Sciatic nerve (tissue), 2 donors: ENCODE results near the gene HCFC2. TPM values are rescaled to one million over a fixed set of nuclear protein-coding genes. Genes with fewer than 3 reads are reported as not detected.

Source experiments
- ATAC-seq: fragments of 200-7000 bp; cut with Tn5 transposase; one replicate; pipeline ENCODE4 v1.9.1; 2020; ENCODE audit warnings: mild to moderate bottlenecking, moderate library complexity
- DNase-seq: peaks from one replicate; pipeline ENCODE4 v3.0.0-alpha.2; 2020; ENCODE audit warnings: low spot score
- intact Hi-C: fragments of 100-400 bp; cut with DNase I; formaldehyde crosslinking; loops from one replicate; pipeline ENCODE4 v1.14.2; 2022
- total RNA-seq: library from RNA; stranded (reverse); fragmentation: NEBNext Ultra II Directional; extraction: Animal tissue kit (Norgen Biotek cat#: 25700); gene quantifications from one replicate; pipeline ENCODE4 v1.2.1, GENCODE V29; 2021
- donor health status: DM: no; HTN: no; CAD: no.
- donor health status: DM: no; HTN: no; CAD: no.

HCFC2 gene
- total RNA-seq, 1 donor from 2014 or later, result 37.2 TPM

GRCh38 chr12:104142543-104142942 lies 78.2 kb downstream of the HCFC2 start:
- intact Hi-C loops, result no loop called here
- no peak for DNase-seq
- no peak for ATAC-seq

- no peak for ATAC-seq
- DNase-seq, result no peak
- intact Hi-C loops, result no loop called here
Measured at GRCh38 chr12:104143002-104143401, 78.7 kb downstream of the HCFC2 start.

GRCh38 chr12:104143918-104144317 lies 79.6 kb downstream of the HCFC2 start:
- ATAC-seq (no peak), DNase-seq (no peak)
- intact Hi-C loops, result no loop called here

GRCh38 chr12:104147346-104147745 lies 83.0 kb downstream of the HCFC2 start:
- ATAC-seq, result no peak
- intact Hi-C loops, result no loop called here

GRCh38 chr12:104150416-104150815 lies 86.1 kb downstream of the HCFC2 start:
- ATAC-seq, result no peak
- intact Hi-C loops, result no loop called here
- no peak for DNase-seq

More at GRCh38 chr12:104147346-104147745, 83.0 kb downstream of the HCFC2 start:
- no peak for DNase-seq

GRCh38 chr12:104152685-104153241 lies 88.4 kb downstream of the HCFC2 start:
- ATAC-seq (no peak), DNase-seq (no peak)
- intact Hi-C loops, result no loop called here

- DNase-seq (no peak), ATAC-seq (no peak)
- intact Hi-C loops, result no loop called here
Measured at GRCh38 chr12:104154286-104154685, 90.0 kb downstream of the HCFC2 start.

- DNase-seq (no peak), ATAC-seq (no peak)
- intact Hi-C loops, result no loop called here
Measured at GRCh38 chr12:104154806-104155205, 90.5 kb downstream of the HCFC2 start.

Other genes starting within 250 kb of the HCFC2 start
- 26.2 TPM for gene NT5DC3, start 223.3 kb upstream of the HCFC2 start, total RNA-seq
- 517 TPM for gene HSP90B1, start 134.1 kb upstream of the HCFC2 start, total RNA-seq
- 18.4 TPM for gene TDG, start 98.7 kb upstream of the HCFC2 start, total RNA-seq
- 44.8 TPM for gene GLT8D2, start 14.3 kb upstream of the HCFC2 start, total RNA-seq
- gene NFYB, start 73.7 kb downstream of the HCFC2 start, total RNA-seq, result 47.9 TPM
- 98.8 TPM for gene TXNRD1, start 151.2 kb downstream of the HCFC2 start, total RNA-seq
- 8.5 TPM for gene EID3, start 239.2 kb downstream of the HCFC2 start, total RNA-seq